Body of pancreas (tissue), 4 donors: ENCODE measurements around the gene USP34. TPM values are rescaled to one million over a fixed set of nuclear protein-coding genes. Genes with fewer than 3 reads are reported as not detected.

Source experiments
- ATAC-seq: fragments of 150-250 bp; one replicate; pipeline ENCODE4 v1.9.1; 2016
- DNase-seq, 4 donors: peaks; one replicate each; pipeline ENCODE4 v3.0.0-alpha.2; 2019
- H3K27ac ChIP-seq, 4 donors: fragments of 200-600 bp; sonication (generic); 1 replicate in 3 of 4; 2 replicates in 1 of 4; pipeline versions ENCODE4 v1.5.1 to v1.6.1; 2016 to 2019; ENCODE audit warnings: mild to moderate bottlenecking in 1 of 4, mixed read lengths in 1 of 4, moderate library complexity in 1 of 4
- H3K27me3 ChIP-seq, 2 donors: fragments of 200-600 bp; sonication (generic); one replicate each; pipeline ENCODE4 v1.6.0; 2016; ENCODE audit warnings: mild to moderate bottlenecking in 1 of 2
- H3K36me3 ChIP-seq, 2 donors: fragments of 200-600 bp; sonication (generic); replicated peaks in 1 of 2; 2 replicates each; pipeline ENCODE4 v1.5.1; 2016; ENCODE audit warnings: low read depth in 2 of 2; ENCODE audit not compliant: insufficient read depth in 1 of 2
- H3K4me1 ChIP-seq: fragments of 200-600 bp; sonication (generic); one replicate; pipeline ENCODE4 v1.6.0; 2016
- H3K4me3 ChIP-seq, 2 donors: fragments of 200-600 bp; sonication (generic); 1 replicate in 1 of 2; 2 replicates in 1 of 2; pipeline ENCODE4 v1.5.1; 2016 to 2019
- H3K9me3 ChIP-seq, 3 donors: fragments of 200-600 bp; sonication (generic); 1 replicate in 2 of 3; 2 replicates in 1 of 3; pipeline ENCODE4 v1.5.1; 2016
- CTCF ChIP-seq, 7 experiments: fragments of 450-650 bp in 4 of 7; fragments of 200-600 bp in 3 of 7; sonication (generic) in 3 of 7; IDR thresholded peaks; one replicate each; pipeline ENCODE4 v1.5.1; 2016 to 2019; ENCODE audit warnings: antibody characterized with exemption in 7 of 7
- POLR2A ChIP-seq, 3 donors: fragments of 450-650 bp; IDR thresholded peaks; one replicate each; pipeline ENCODE4 v1.6.1; 2016; ENCODE audit warnings: antibody characterized with exemption in 3 of 3, mild to moderate bottlenecking in 2 of 3
- WGBS, 2 donors: methylation state at CpG; one replicate each; pipeline ENCODE4 v1.1.5; 2017; 5-methylcytosine and 5-hydroxymethylcytosine counted together
- intact Hi-C: fragments of 100-400 bp; cut with DNase I; formaldehyde crosslinking; loops from one replicate; pipeline ENCODE4 v1.15.1; 2023
- total RNA-seq, 2 donors: library from RNA; depleted of rRNA; stranded (reverse); fragments of >200 nt; gene quantifications; one replicate each; pipeline ENCODE4 v1.1.0, GENCODE V29; 2016

Gene USP34
- total RNA-seq, 2 donors from 2014 or later: 87.0 to 96.5 TPM

- ATAC-seq (no peak), DNase-seq (no peak)
- Histone ChIP-seq H3K9me3 (no peaks in the 10 kb centered on the region), H3K36me3 (peaks cover 0 to 10% of the 10 kb centered on the region in 2 donors), H3K4me1 (no peaks in the 10 kb centered on the region), H3K27ac (no peak overlapping the region), H3K4me3 (no peak overlapping the region), H3K27me3 (no peaks in the 10 kb centered on the region)
- intact Hi-C loops: no loop called here
- WGBS, 2 donors: 91 to 93% methylated on average over 5 of the region's 5 CpGs
- TF ChIP-seq POLR2A (IDR thresholded peaks at IDR 0.05) (no peak), CTCF (IDR thresholded peaks at IDR 0.05) (no peak)
These were observed 178.9 kb downstream of the USP34 start for GRCh38 chr2:61291851-61292575.

GRCh38 chr2:61288070-61288841, 182.6 kb downstream of the USP34 start:
- ATAC-seq (no peak), DNase-seq (no peak)
- H3K4me1 ChIP-seq: no peaks in the 10 kb centered on the region
- H3K27ac ChIP-seq: no peak overlapping the region
- H3K36me3 ChIP-seq: no peaks in the 10 kb centered on the region
- 71 to 78% methylated on average over 8 of the region's 8 CpGs for WGBS, 2 donors
- H3K9me3 ChIP-seq: no peaks in the 10 kb centered on the region
- no peaks in the 10 kb centered on the region for H3K27me3 ChIP-seq
- intact Hi-C loops: no loop called here
- H3K4me3 ChIP-seq: no peak overlapping the region
- TF ChIP-seq CTCF (IDR thresholded peaks at IDR 0.05) (no peak), POLR2A (IDR thresholded peaks at IDR 0.05) (no peak)

- no peak for DNase-seq
- WGBS, 2 donors: 29 to 71% methylated on average over 4 of the region's 4 CpGs
- no peak overlapping the region for H3K4me3 ChIP-seq
- H3K27me3 ChIP-seq: no peaks in the 10 kb centered on the region
- intact Hi-C loops: no loop called here
- H3K4me1 ChIP-seq: no peaks in the 10 kb centered on the region
- TF ChIP-seq POLR2A (IDR thresholded peaks at IDR 0.05): no peak
- no peak for TF ChIP-seq CTCF (IDR thresholded peaks at IDR 0.05)
- no peaks in the 10 kb centered on the region for H3K9me3 ChIP-seq
- no peak overlapping the region for H3K27ac ChIP-seq
- no peak for ATAC-seq
- H3K36me3 ChIP-seq: no peaks in the 10 kb centered on the region
These were observed 183.6 kb downstream of the USP34 start for GRCh38 chr2:61287254-61287653.

- ATAC-seq: no peak
- 89 to 92% methylated on average over 1 of the region's 1 CpG for WGBS, 2 donors
- no peak overlapping the region for H3K27ac ChIP-seq
- peaks cover 0 to 4% of the 10 kb centered on the region in 2 donors for H3K36me3 ChIP-seq
- intact Hi-C loops: no loop called here
- H3K27me3 ChIP-seq: no peaks in the 10 kb centered on the region
- TF ChIP-seq CTCF (IDR thresholded peaks at IDR 0.05): no peak
- no peaks in the 10 kb centered on the region for H3K4me1 ChIP-seq
- no peak overlapping the region for H3K4me3 ChIP-seq
- no peaks in the 10 kb centered on the region for H3K9me3 ChIP-seq
- no peak for DNase-seq
These were observed 187.3 kb downstream of the USP34 start for GRCh38 chr2:61283443-61284160.
